Activated CD4-positive, alpha-beta memory T cell treated with anti-CD3 and anti-CD28 coated beads for 36 hours (primary cell): ENCODE results near the gene HNRNPA1. TPM values are rescaled to one million over a fixed set of nuclear protein-coding genes. Genes with fewer than 3 reads are reported as not detected.
"Not testable (repeated sequence)": the region's sequence is repeated elsewhere in the genome, so short reads cannot be mapped to it uniquely, and the experiment has no call there.

ENCODE experiments used
- CTCF ChIA-PET: fragments of 350-600 bp; sonication (Branson Sonifier 250); formaldehyde crosslinking; loops from one replicate; lab custom pipeline; 2021; ENCODE audit warnings: antibody characterized with exemption, inconsistent platforms; lab: Charles Lee
- POLR2A ChIA-PET: fragments of 350-600 bp; sonication (Branson Sonifier 250); formaldehyde crosslinking; loops from one replicate; lab custom pipeline; 2021; ENCODE audit warnings: antibody characterized with exemption; lab: Charles Lee
- DNase-seq: peaks from one replicate; pipeline ENCODE4 v3.0.0-alpha.2; 2020
- H3K27ac Mint-ChIP-seq: one replicate; pipeline ENCODE4 v1.8.0; 2021; ENCODE audit warnings: mixed read lengths
- H3K27me3 Mint-ChIP-seq: one replicate; pipeline ENCODE4 v1.8.0; 2021; ENCODE audit warnings: mixed read lengths
- H3K36me3 Mint-ChIP-seq: one replicate; pipeline ENCODE4 v1.8.0; 2021; ENCODE audit warnings: mixed read lengths
- H3K4me1 Mint-ChIP-seq: one replicate; pipeline ENCODE4 v1.8.0; 2021; ENCODE audit warnings: low read depth, mixed read lengths
- H3K4me3 Mint-ChIP-seq: one replicate; pipeline ENCODE4 v1.8.0; 2021; ENCODE audit warnings: mild to moderate bottlenecking, mixed read lengths
- H3K9me3 Mint-ChIP-seq: one replicate; pipeline ENCODE4 v1.8.0; 2021; ENCODE audit warnings: mixed read lengths
- intact Hi-C: fragments of 100-400 bp; cut with micrococcal nuclease; formaldehyde crosslinking; loops from one replicate; pipeline ENCODE4 v1.15.1; 2023
- total RNA-seq, 2 experiments: library from RNA; stranded (reverse); gene quantifications; one replicate each; pipeline ENCODE4 v1.2.3, GENCODE V29; 2021

HNRNPA1 gene
- total RNA-seq, 2 experiments from 2014 or later: 2,070 to 2,080 TPM

GRCh38 chr12:54321363-54321762 lies 40.8 kb downstream of the HNRNPA1 start:
- intact Hi-C loops: no loop called here
- ChIA-PET CTCF (interaction anchor here (0.9 to 1.8 kb wide), 4 partner anchors 8 to 69 kb away, joined by 3 to 6 read pairs (median 3); no protein-coding TSS in a partner anchor), POLR2A (no interaction called here)
- Mint-ChIP-seq H3K27ac (no peak overlapping the region), H3K4me3 (no peak overlapping the region), H3K27me3 (no peaks in the 10 kb centered on the region), H3K4me1 (peaks cover 11% of the 10 kb centered on the region), H3K36me3 (no peaks in the 10 kb centered on the region), H3K9me3 (no peaks in the 10 kb centered on the region)
- no peak for DNase-seq

DNA sequence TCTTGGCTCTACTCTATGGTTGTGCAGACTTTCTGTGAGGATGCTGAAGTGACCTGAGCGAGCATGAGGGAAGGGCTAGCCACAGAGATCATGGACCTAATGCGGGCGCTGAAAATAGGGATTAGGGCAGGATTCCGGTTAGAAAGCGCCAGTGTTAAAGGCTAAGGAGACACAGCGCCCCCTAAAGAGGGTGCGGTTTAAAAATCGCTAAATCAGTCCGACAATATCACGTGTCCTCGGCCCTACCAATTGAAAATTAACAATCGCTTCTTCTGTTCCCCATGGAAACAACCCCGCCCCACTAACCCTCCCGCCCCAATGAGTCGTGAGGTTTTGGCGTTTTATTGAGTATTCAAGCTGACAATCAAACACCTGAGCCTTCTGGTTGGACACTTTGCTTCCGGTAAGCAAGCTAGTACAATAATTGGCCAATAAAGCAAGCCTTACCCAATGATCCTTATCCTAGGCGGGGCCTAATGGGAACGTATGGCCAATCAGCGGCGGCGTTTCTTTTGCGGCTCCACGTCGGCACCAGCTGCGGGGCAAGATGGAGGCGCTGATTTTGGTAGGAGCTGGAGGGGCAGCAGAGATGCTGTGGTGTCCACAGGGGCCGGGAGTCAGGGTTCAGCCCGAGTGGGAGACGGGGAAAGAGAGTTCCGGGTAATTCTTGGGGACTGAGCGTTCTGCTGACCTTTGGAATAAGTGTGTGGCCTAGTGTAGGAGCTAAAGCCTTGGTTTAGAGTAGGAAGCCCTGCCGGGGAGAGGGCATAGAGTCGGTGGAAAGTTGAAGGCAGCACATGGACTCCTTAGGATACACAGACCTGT lies 44.3 kb downstream of the HNRNPA1 start, which contains the start of gene COPZ1:
Gene COPZ1 (plus strand): TSS at position 515 of the 825 bp plus-strand sequence. CDS start 33 bp downstream, at position 548.
- Mint-ChIP-seq H3K9me3 (no peaks in the 10 kb centered on the region), H3K4me3 (peak within 1 kb of the TSS; percentile 95), H3K36me3 (peaks cover 2% of the 10 kb centered on the region), H3K4me1 (peaks cover 33% of the 10 kb centered on the region), H3K27ac (peak within 1 kb of the TSS; percentile 84), H3K27me3 (no peaks in the 10 kb centered on the region)
- ChIA-PET CTCF (interaction anchor here (0.7 to 5.6 kb wide), 40 partner anchors 11 to 169 kb away, joined by 3 to 84 read pairs (median 5); partner anchors contain the start of genes CBX5, HNRNPA1 and NFE2), POLR2A (interaction anchor here (0.7 to 1.3 kb wide), 8 partner anchors 10 to 73 kb away, joined by 3 to 11 read pairs (median 4); no protein-coding TSS in a partner anchor)
- peak; percentile 97 for DNase-seq
- intact Hi-C loops: loop anchor here (1.0 to 2.0 kb wide), 5 partner anchors 31 to 105 kb away; partner anchors contain the start of genes CBX5 and HNRNPA1

GRCh38 chr12:54325442-54326109 lies 45.0 kb downstream of the HNRNPA1 start:
- POLR2A ChIA-PET: interaction anchor here (0.7 to 1.3 kb wide), 7 partner anchors 9 to 74 kb away, joined by 3 to 11 read pairs (median 4); no protein-coding TSS in a partner anchor
- DNase-seq, H3K27me3 Mint-ChIP-seq, H3K9me3 Mint-ChIP-seq, H3K36me3 Mint-ChIP-seq: not testable (repeated sequence)
- Mint-ChIP-seq H3K4me1 (peaks cover 40% of the 10 kb centered on the region), H3K4me3 (peak overlapping the region; percentile 95), H3K27ac (peak overlapping the region; percentile 84)
- intact Hi-C loops: loop anchor here (1.0 to 2.0 kb wide), 2 partner anchors 43 to 45 kb away; partner anchors contain the start of genes CBX5 and HNRNPA1
- CTCF ChIA-PET: interaction anchor here (0.7 to 5.6 kb wide), 36 partner anchors 10 to 168 kb away, joined by 3 to 84 read pairs (median 6); partner anchors contain the start of genes CBX5, HNRNPA1 and NFE2

GRCh38 chr12:54328595-54329337 lies 48.2 kb downstream of the HNRNPA1 start:
- CTCF ChIA-PET: interaction anchor here (0.7 to 5.6 kb wide), 6 partner anchors 7 to 344 kb away, joined by 3 to 84 read pairs (median 7); partner anchors contain the start of gene HOXC10
- peak overlapping the region; percentile 71 for H3K27ac Mint-ChIP-seq
- no peaks in the 10 kb centered on the region for H3K27me3 Mint-ChIP-seq
- DNase-seq: no peak
- H3K36me3 Mint-ChIP-seq: peaks cover 2% of the 10 kb centered on the region
- H3K9me3 Mint-ChIP-seq: no peaks in the 10 kb centered on the region
- no peak overlapping the region for H3K4me3 Mint-ChIP-seq
- intact Hi-C loops: no loop called here
- POLR2A ChIA-PET: interaction anchor here (1.8 kb wide), 1 partner anchor 40 kb away, joined by 6 read pairs; no protein-coding TSS in a partner anchor
- peaks cover 57% of the 10 kb centered on the region for H3K4me1 Mint-ChIP-seq

- POLR2A ChIA-PET: interaction anchor here (1.8 kb wide), 1 partner anchor 41 kb away, joined by 6 read pairs; no protein-coding TSS in a partner anchor
- CTCF ChIA-PET: interaction anchor here (1.0 to 3.5 kb wide), 5 partner anchors 28 to 345 kb away, joined by 4 to 11 read pairs (median 5); partner anchors contain the start of gene HOXC10
- H3K36me3 Mint-ChIP-seq: peaks cover 2% of the 10 kb centered on the region
- H3K4me1 Mint-ChIP-seq: peaks cover 54% of the 10 kb centered on the region
- DNase-seq: no peak
- H3K4me3 Mint-ChIP-seq: no peak overlapping the region
- H3K27ac Mint-ChIP-seq: no peak overlapping the region
- intact Hi-C loops: no loop called here
- H3K9me3 Mint-ChIP-seq: no peaks in the 10 kb centered on the region
- no peaks in the 10 kb centered on the region for H3K27me3 Mint-ChIP-seq
Measured at GRCh38 chr12:54329759-54330158, 49.2 kb downstream of the HNRNPA1 start.

DNA sequence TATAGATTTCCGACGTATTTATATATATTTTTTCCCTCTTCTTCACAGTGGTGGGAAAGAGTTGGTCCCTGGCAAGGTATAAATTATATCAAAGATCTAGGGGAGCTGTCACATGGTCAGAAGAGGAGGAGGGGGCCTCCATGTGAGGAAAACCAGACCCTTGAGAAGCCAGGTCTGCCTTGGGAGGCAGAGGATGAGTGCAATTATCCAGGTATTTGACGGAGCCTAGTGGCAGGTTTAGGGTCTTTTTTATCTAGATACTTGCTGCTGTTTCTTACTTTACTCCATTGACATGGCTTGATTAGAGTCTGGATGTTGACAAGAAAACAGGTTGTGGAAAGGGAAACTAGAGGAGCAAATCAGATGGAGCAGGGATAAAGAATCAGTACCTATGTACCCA lies 49.9 kb downstream of the HNRNPA1 start:
- Mint-ChIP-seq H3K4me3 (no peak overlapping the region), H3K27me3 (no peaks in the 10 kb centered on the region), H3K4me1 (peaks cover 49% of the 10 kb centered on the region), H3K36me3 (peaks cover 2% of the 10 kb centered on the region), H3K27ac (peak overlapping the region; percentile 71), H3K9me3 (no peaks in the 10 kb centered on the region)
- ChIA-PET POLR2A (no interaction called here), CTCF (interaction anchor here (1.8 to 3.5 kb wide), 3 partner anchors 27 to 38 kb away, joined by 4 to 11 read pairs (median 5); no protein-coding TSS in a partner anchor)
- DNase-seq: no peak
- intact Hi-C loops: no loop called here

- intact Hi-C loops: no loop called here
- no peak for DNase-seq
- no peak overlapping the region for H3K4me3 Mint-ChIP-seq
- H3K36me3 Mint-ChIP-seq: peaks cover 2% of the 10 kb centered on the region
- H3K27ac Mint-ChIP-seq: peak overlapping the region; percentile 56
- CTCF ChIA-PET: interaction anchor here (1.8 to 3.1 kb wide), 4 partner anchors 26 to 80 kb away, joined by 4 to 14 read pairs (median 6); no protein-coding TSS in a partner anchor
- peaks cover 49% of the 10 kb centered on the region for H3K4me1 Mint-ChIP-seq
- H3K9me3 Mint-ChIP-seq: no peaks in the 10 kb centered on the region
- H3K27me3 Mint-ChIP-seq: no peaks in the 10 kb centered on the region
- POLR2A ChIA-PET: no interaction called here
Measured at GRCh38 chr12:54331461-54331860, 50.9 kb downstream of the HNRNPA1 start.

- no peaks in the 10 kb centered on the region for H3K27me3 Mint-ChIP-seq
- peaks cover 2% of the 10 kb centered on the region for H3K36me3 Mint-ChIP-seq
- no peak overlapping the region for H3K4me3 Mint-ChIP-seq
- ChIA-PET CTCF (interaction anchor here (1.0 to 6.8 kb wide), 11 partner anchors 8 to 113 kb away, joined by 3 to 84 read pairs (median 6); partner anchors contain the start of gene COPZ1), POLR2A (interaction anchor here (0.7 to 2.1 kb wide), 3 partner anchors 8 to 54 kb away, joined by 3 to 8 read pairs (median 4); partner anchors contain the start of genes CBX5 and COPZ1)
- H3K9me3 Mint-ChIP-seq: no peaks in the 10 kb centered on the region
- peaks cover 45% of the 10 kb centered on the region for H3K4me1 Mint-ChIP-seq
- H3K27ac Mint-ChIP-seq: no peak overlapping the region
- intact Hi-C loops: no loop called here
- no peak for DNase-seq
Measured at GRCh38 chr12:54333420-54334034, 53.0 kb downstream of the HNRNPA1 start.
